Measurements from ENCODE around the gene GTF2H1. TPM values are rescaled to one million over a fixed set of nuclear protein-coding genes. Genes with fewer than 3 reads are reported as not detected.

GTF2H1 gene
- total RNA-seq, 1 donor from 2014 or later, result 47.8 TPM

DNA sequence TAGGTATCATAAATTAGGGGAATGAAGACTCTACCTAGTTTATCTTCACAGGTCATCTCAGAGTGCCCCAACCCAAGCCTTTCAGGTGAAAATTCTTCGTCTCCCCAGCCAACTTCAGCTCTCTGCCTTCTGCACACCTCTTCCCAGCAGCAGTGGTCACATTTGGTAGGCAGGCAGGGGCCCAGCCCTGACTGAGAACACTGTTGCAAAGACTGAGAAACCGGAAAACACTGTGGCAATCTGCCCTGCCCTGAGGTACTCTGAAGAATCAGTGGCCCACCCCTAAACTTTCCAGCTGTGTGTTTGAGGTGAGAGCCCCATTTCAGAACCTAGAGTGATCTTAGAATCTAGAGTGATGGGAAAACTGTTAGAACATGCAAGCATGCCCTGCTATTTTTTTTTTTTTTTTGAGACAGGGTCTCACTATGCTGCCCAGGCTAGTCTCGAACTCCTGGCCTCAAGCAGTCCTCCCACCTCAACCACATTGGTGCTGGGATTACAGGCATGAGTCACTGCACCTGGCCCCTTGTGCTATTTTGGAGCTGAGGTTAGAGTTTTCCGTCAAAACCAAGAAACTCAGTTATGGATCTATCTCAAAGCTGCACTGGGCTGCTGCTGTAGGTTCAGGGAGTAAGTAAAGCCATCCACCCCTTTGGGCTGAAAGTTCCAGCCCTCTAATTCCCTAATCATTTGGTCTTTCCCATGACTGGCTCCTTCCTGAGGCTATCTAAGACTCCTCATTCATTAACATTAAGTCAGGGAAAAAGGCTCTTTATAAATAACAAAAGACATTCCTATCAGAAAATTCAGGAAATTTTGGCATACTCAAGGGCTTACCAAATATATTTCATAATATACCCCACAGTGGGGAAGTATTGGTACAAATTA, 70.3 kb downstream of the GTF2H1 start:
- no peak overlapping the region for H3K4me3 Mint-ChIP-seq (ENCODE audit: unreplicated experiment)
- peaks cover 8% of the 10 kb centered on the region for H3K36me3 ChIP-seq (ENCODE audit: insufficient read depth, low read length)
- no peaks in the 10 kb centered on the region for H3K27me3 ChIP-seq (ENCODE audit: insufficient read depth, low read length)
- no peak overlapping the region for H3K4me2 ChIP-seq (ENCODE audit: low read length)
- H3K79me2 ChIP-seq (ENCODE audit: insufficient read depth, low read length), result peaks cover 34% of the 10 kb centered on the region
- H3K27ac ChIP-seq (ENCODE audit: low read depth, low read length), result no peak overlapping the region
- H3K4me3 ChIP-seq (ENCODE audit: insufficient read depth, low read depth, low read length), result no peak overlapping the region
- no peak for FAIRE-seq
- peaks cover 8% of the 10 kb centered on the region for H3K4me1 Mint-ChIP-seq (ENCODE audit: low read depth, unreplicated experiment)
- no peak overlapping the region for H3K27ac Mint-ChIP-seq (ENCODE audit: unreplicated experiment)
- no peak for DNase-seq (ENCODE audit: low read depth)
- no peak for TF ChIP-seq EZH2 (IDR thresholded peaks at IDR 0.05; ENCODE audit: insufficient read depth, low read length)
- TF ChIP-seq, protein P1, sequence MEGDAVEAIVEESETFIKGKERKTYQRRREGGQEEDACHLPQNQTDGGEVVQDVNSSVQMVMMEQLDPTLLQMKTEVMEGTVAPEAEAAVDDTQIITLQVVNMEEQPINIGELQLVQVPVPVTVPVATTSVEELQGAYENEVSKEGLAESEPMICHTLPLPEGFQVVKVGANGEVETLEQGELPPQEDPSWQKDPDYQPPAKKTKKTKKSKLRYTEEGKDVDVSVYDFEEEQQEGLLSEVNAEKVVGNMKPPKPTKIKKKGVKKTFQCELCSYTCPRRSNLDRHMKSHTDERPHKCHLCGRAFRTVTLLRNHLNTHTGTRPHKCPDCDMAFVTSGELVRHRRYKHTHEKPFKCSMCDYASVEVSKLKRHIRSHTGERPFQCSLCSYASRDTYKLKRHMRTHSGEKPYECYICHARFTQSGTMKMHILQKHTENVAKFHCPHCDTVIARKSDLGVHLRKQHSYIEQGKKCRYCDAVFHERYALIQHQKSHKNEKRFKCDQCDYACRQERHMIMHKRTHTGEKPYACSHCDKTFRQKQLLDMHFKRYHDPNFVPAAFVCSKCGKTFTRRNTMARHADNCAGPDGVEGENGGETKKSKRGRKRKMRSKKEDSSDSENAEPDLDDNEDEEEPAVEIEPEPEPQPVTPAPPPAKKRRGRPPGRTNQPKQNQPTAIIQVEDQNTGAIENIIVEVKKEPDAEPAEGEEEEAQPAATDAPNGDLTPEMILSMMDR (IDR thresholded peaks at IDR 0.05; ENCODE audit: insufficient read depth, low read depth, low read length), result no peak
- peaks cover 26% of the 10 kb centered on the region for H4K20me1 ChIP-seq (ENCODE audit: insufficient read depth, low read length)
- no peak overlapping the region for H2AFZ ChIP-seq (ENCODE audit: low read depth, low read length)
- H3K36me3 Mint-ChIP-seq (ENCODE audit: low read depth, unreplicated experiment), result peaks cover 9% of the 10 kb centered on the region
- H3K27me3 Mint-ChIP-seq (ENCODE audit: low read depth, unreplicated experiment), result peaks cover 3% of the 10 kb centered on the region
- H3K9me3 Mint-ChIP-seq (ENCODE audit: unreplicated experiment), result no peaks in the 10 kb centered on the region
- H3K4me1 ChIP-seq (ENCODE audit: insufficient read depth, low read length), result peaks cover 10% of the 10 kb centered on the region
- H3K9me3 ChIP-seq (ENCODE audit: insufficient read depth, low read depth, low read length), result no peaks in the 10 kb centered on the region
- H3K9ac ChIP-seq (ENCODE audit: low read length), result no peak overlapping the region

DNA sequence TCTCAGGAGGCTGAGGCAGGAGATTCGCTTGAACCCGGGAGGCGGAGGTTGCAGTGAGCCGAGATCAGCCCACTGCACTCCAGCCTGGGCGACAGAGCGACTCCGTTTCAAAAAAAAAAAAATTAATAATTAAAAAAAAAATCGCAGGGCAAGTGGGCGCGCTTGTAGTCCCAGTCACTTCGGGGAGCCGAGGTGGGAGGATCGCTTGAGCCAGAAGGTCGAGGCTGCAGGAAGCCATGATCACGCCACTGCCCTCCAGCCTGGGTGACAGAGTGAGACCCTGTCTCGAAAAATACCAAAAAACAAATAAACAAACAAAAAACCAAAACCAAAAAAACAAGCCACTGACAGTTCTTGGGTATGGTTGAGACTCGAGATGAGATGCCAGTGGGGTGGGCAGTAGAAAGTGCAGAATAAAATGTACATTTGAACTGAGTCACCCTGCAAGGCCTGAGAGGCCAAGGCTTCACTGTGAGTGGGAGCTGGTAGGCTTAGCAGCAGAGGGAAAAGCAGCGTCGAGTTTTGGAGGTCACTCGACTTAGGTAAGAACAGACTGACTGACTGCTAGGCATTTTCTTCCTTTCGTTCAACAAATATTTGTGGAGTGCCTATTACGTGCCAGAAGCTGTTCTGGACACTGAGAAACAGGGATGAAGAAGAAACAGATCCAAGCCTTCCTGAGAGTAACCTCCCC, 71.4 kb downstream of the GTF2H1 start:
- Histone ChIP-seq H3K27ac (ENCODE audit: low read depth, low read length) (peak overlapping the region; percentile 79), H3K27me3 (ENCODE audit: insufficient read depth, low read length) (no peaks in the 10 kb centered on the region), H3K4me2 (ENCODE audit: low read length) (peak overlapping the region; percentile 91), H3K4me3 (ENCODE audit: insufficient read depth, low read depth, low read length) (peak overlapping the region; percentile 99), H4K20me1 (ENCODE audit: insufficient read depth, low read length) (peaks cover 33% of the 10 kb centered on the region), H3K79me2 (ENCODE audit: insufficient read depth, low read length) (peaks cover 43% of the 10 kb centered on the region), H3K9me3 (ENCODE audit: insufficient read depth, low read depth, low read length) (no peaks in the 10 kb centered on the region), H2AFZ (ENCODE audit: low read depth, low read length) (peak overlapping the region; percentile 83), H3K36me3 (ENCODE audit: insufficient read depth, low read length) (peaks cover 14% of the 10 kb centered on the region), H3K4me1 (ENCODE audit: insufficient read depth, low read length) (peaks cover 10% of the 10 kb centered on the region), H3K9ac (ENCODE audit: low read length) (peak overlapping the region; percentile 95)
- Mint-ChIP-seq H3K4me3 (ENCODE audit: unreplicated experiment) (peak overlapping the region; percentile 97), H3K27ac (ENCODE audit: unreplicated experiment) (peak overlapping the region; percentile 97), H3K36me3 (ENCODE audit: low read depth, unreplicated experiment) (peaks cover 13% of the 10 kb centered on the region), H3K4me1 (ENCODE audit: low read depth, unreplicated experiment) (peaks cover 8% of the 10 kb centered on the region), H3K9me3 (ENCODE audit: unreplicated experiment) (no peaks in the 10 kb centered on the region), H3K27me3 (ENCODE audit: low read depth, unreplicated experiment) (no peaks in the 10 kb centered on the region)
- TF ChIP-seq EZH2 (IDR thresholded peaks at IDR 0.05; ENCODE audit: insufficient read depth, low read length), result no peak
- no peak for DNase-seq (ENCODE audit: low read depth)
- no peak for FAIRE-seq

- Histone ChIP-seq H3K79me2 (ENCODE audit: insufficient read depth, low read length) (peaks cover 50% of the 10 kb centered on the region), H2AFZ (ENCODE audit: low read depth, low read length) (peak within 1 kb of the TSS; percentile 83), H3K4me3 (ENCODE audit: insufficient read depth, low read depth, low read length) (peak within 1 kb of the TSS; percentile 99), H3K36me3 (ENCODE audit: insufficient read depth, low read length) (peaks cover 20% of the 10 kb centered on the region), H3K9me3 (ENCODE audit: insufficient read depth, low read depth, low read length) (no peaks in the 10 kb centered on the region), H4K20me1 (ENCODE audit: insufficient read depth, low read length) (peaks cover 39% of the 10 kb centered on the region), H3K4me1 (ENCODE audit: insufficient read depth, low read length) (peaks cover 10% of the 10 kb centered on the region), H3K27me3 (ENCODE audit: insufficient read depth, low read length) (no peaks in the 10 kb centered on the region), H3K27ac (ENCODE audit: low read depth, low read length) (peak within 1 kb of the TSS; percentile 88), H3K4me2 (ENCODE audit: low read length) (peak within 1 kb of the TSS; percentile 91), H3K9ac (ENCODE audit: low read length) (peak within 1 kb of the TSS; percentile 95)
- DNase-seq (ENCODE audit: low read depth), result peak; percentile 92
- Mint-ChIP-seq H3K27ac (ENCODE audit: unreplicated experiment) (peak within 1 kb of the TSS; percentile 97), H3K9me3 (ENCODE audit: unreplicated experiment) (no peaks in the 10 kb centered on the region), H3K27me3 (ENCODE audit: low read depth, unreplicated experiment) (no peaks in the 10 kb centered on the region), H3K4me3 (ENCODE audit: unreplicated experiment) (peak within 1 kb of the TSS; percentile 97), H3K36me3 (ENCODE audit: low read depth, unreplicated experiment) (peaks cover 19% of the 10 kb centered on the region), H3K4me1 (ENCODE audit: low read depth, unreplicated experiment) (peaks cover 11% of the 10 kb centered on the region)
- TF ChIP-seq, protein P1 (IDR thresholded peaks at IDR 0.05; ENCODE audit: insufficient read depth, low read depth, low read length), result no peak
- TF ChIP-seq EZH2 (IDR thresholded peaks at IDR 0.05; ENCODE audit: insufficient read depth, low read length), result no peak
- FAIRE-seq, result no peak
These were observed 72.0 kb downstream of the GTF2H1 start, which contains the start of gene LDHA for GRCh38 chr11:18394275-18394927. Gene LDHA, plus strand, starts transcription at chr11:18394563. Its CDS starts 2,280 bp downstream, at chr11:18396843.

All from astrocyte (in vitro differentiated cells and primary cell).